PC-9 (cell line): ENCODE measurements around the gene MKKS.

Experiments used
- EZH2 ChIP-seq: fragments of 200-600 bp; sonication (generic); IDR thresholded peaks from 2 replicates; pipeline ENCODE4 v1.8.0; 2017; ENCODE audit warnings: antibody characterized with exemption, low read depth
- TF ChIP-seq, protein P1 (sequence below): fragments of 200-600 bp; sonication (generic); conservative IDR thresholded peaks from 2 replicates; pipeline ENCODE4 v1.6.1; 2017; ENCODE audit warnings: mixed run types, antibody characterized with exemption, mild to moderate bottlenecking, moderate library complexity

DNA sequence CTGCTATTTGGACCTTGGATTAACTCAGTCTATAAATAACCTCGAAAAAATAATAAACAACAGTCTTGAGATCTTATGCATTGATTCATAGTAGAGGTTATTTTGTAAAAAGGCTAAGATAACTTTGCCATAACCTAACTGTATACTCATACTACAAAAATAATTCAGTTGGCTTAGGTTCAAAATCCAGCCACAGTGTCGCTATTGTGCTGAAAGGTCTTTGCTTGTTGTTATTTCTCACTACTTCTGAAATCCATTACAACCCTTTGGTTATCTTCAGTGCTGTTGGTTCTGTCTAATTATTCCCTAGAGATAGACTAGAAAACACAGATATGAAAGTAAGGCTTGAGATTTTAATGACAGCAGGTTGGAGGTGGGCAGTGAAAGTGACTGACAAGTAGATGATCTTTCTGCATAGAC lies 74.4 kb downstream of the MKKS start:
- TF ChIP-seq, protein P1, sequence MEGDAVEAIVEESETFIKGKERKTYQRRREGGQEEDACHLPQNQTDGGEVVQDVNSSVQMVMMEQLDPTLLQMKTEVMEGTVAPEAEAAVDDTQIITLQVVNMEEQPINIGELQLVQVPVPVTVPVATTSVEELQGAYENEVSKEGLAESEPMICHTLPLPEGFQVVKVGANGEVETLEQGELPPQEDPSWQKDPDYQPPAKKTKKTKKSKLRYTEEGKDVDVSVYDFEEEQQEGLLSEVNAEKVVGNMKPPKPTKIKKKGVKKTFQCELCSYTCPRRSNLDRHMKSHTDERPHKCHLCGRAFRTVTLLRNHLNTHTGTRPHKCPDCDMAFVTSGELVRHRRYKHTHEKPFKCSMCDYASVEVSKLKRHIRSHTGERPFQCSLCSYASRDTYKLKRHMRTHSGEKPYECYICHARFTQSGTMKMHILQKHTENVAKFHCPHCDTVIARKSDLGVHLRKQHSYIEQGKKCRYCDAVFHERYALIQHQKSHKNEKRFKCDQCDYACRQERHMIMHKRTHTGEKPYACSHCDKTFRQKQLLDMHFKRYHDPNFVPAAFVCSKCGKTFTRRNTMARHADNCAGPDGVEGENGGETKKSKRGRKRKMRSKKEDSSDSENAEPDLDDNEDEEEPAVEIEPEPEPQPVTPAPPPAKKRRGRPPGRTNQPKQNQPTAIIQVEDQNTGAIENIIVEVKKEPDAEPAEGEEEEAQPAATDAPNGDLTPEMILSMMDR: no peak
- no peak for TF ChIP-seq EZH2
